Gastroesophageal sphincter (tissue), 3 donors: ENCODE data around the gene LDLRAP1.

ENCODE experiments used
- POLR2A ChIP-seq, 2 donors: fragments of 450-650 bp; IDR thresholded peaks; one replicate each; pipeline ENCODE4 v1.6.1; 2017; ENCODE audit warnings: antibody characterized with exemption in 2 of 2, mild to moderate bottlenecking in 2 of 2, moderate library complexity in 1 of 2
- TF ChIP-seq, protein P1 (sequence below), 4 experiments: fragments of 200-600 bp in 2 of 4; fragments of 450-650 bp in 2 of 4; sonication (generic) in 1 of 4; IDR thresholded peaks; one replicate each; pipeline ENCODE4 v1.5.1; 2017 to 2019; ENCODE audit warnings: antibody characterized with exemption in 4 of 4, mild to moderate bottlenecking in 2 of 4, moderate library complexity in 2 of 4

DNA sequence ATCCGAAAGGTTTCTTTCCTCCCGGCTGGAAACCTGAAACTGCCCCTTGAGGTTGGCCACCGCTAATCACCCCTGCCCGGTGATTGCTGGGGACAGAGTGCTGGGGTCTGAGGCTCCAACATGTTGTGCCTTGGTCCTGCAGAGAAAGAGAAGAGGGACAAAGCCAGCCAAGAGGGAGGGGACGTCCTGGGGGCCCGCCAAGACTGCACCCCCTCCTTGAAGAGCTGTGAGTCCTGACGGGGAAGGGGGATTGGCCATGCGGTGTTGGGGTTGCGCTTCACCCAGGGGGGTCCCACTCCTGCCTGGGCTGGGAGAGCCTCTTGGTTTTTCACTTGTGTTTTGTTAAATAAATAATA lies 19.5 kb downstream of the LDLRAP1 start:
- TF ChIP-seq, protein P1, sequence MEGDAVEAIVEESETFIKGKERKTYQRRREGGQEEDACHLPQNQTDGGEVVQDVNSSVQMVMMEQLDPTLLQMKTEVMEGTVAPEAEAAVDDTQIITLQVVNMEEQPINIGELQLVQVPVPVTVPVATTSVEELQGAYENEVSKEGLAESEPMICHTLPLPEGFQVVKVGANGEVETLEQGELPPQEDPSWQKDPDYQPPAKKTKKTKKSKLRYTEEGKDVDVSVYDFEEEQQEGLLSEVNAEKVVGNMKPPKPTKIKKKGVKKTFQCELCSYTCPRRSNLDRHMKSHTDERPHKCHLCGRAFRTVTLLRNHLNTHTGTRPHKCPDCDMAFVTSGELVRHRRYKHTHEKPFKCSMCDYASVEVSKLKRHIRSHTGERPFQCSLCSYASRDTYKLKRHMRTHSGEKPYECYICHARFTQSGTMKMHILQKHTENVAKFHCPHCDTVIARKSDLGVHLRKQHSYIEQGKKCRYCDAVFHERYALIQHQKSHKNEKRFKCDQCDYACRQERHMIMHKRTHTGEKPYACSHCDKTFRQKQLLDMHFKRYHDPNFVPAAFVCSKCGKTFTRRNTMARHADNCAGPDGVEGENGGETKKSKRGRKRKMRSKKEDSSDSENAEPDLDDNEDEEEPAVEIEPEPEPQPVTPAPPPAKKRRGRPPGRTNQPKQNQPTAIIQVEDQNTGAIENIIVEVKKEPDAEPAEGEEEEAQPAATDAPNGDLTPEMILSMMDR (IDR thresholded peaks at IDR 0.05): no peak
- TF ChIP-seq POLR2A (IDR thresholded peaks at IDR 0.05): no peak
